Right lobe of liver (tissue), 6 donors: ENCODE measurements around the gene PPP2R5C. TPM values are rescaled to one million over a fixed set of nuclear protein-coding genes. Genes with fewer than 3 reads are reported as not detected.

Source experiments
- ATAC-seq, 4 donors: fragments of 200-7000 bp; cut with Tn5 transposase; one replicate each; pipeline ENCODE4 v1.9.1; 2020; ENCODE audit warnings: mild to moderate bottlenecking in 4 of 4, moderate library complexity in 4 of 4
- DNase-seq, 3 donors: peaks; one replicate each; pipeline ENCODE4 v3.0.0-alpha.2; 2020
- H3K27ac ChIP-seq, 3 donors: fragments of 200-600 bp; one replicate each; pipeline ENCODE4 v1.8.0; 2022
- H3K27me3 ChIP-seq, 2 donors: fragments of 200-600 bp; one replicate each; pipeline ENCODE4 v1.8.0; 2022
- H3K36me3 ChIP-seq, 4 donors: fragments of 200-600 bp; sonication (generic) in 1 of 4; one replicate each; pipeline versions ENCODE4 v1.5.1 to v1.8.0; 2017 to 2022; ENCODE audit warnings: control low read depth in 1 of 4
- H3K4me1 ChIP-seq, 4 donors: fragments of 200-600 bp; sonication (generic) in 1 of 4; one replicate each; pipeline versions ENCODE4 v1.5.1 to v1.8.0; 2017 to 2022; ENCODE audit warnings: control low read depth in 1 of 4
- H3K4me3 ChIP-seq, 3 donors: fragments of 200-600 bp; one replicate each; pipeline ENCODE4 v1.8.0; 2022
- H3K9me3 ChIP-seq, 4 donors: fragments of 200-600 bp; sonication (generic) in 1 of 4; one replicate each; pipeline versions ENCODE4 v1.5.1 to v1.8.0; 2017 to 2022; ENCODE audit warnings: control low read depth in 1 of 4
- CTCF ChIP-seq, 4 donors: fragments of 200-600 bp in 3 of 4; fragments of 450-650 bp in 1 of 4; IDR thresholded peaks; one replicate each; pipeline versions ENCODE4 v1.5.1 to v1.8.0; 2016 to 2022; ENCODE audit warnings: antibody characterized with exemption in 4 of 4, mild to moderate bottlenecking in 2 of 4
- POLR2A ChIP-seq: fragments of 450-650 bp; IDR thresholded peaks from one replicate; pipeline ENCODE4 v1.6.1; 2017; ENCODE audit warnings: antibody characterized with exemption, mild to moderate bottlenecking
- WGBS: methylation state at CpG from one replicate; pipeline ENCODE4 v1.1.6; 2018; ENCODE audit warnings: low coverage, low lambda C conversion rate; ENCODE audit not compliant: insufficient coverage; ENCODE audit errors: missing lambda C conversion rate; 5-methylcytosine and 5-hydroxymethylcytosine counted together
- intact Hi-C, 2 donors: fragments of 100-400 bp; cut with DNase I; formaldehyde crosslinking; loops; one replicate each; pipeline versions ENCODE4 v1.11.2 to v1.14.1; 2022
- total RNA-seq, 6 experiments: library from RNA; depleted of rRNA in 2 of 6; stranded (reverse); fragments of >200 nt in 2 of 6; fragmentation: NEBNext Ultra II Directional in 3 of 6; extraction: Animal tissue kit (Norgen Biotek cat#: 25700) in 3 of 6; gene quantifications; one replicate each; pipeline versions ENCODE4 v1.1.0 to v1.2.4, GENCODE V29; 2016 to 2023
- donor health status: DM: no; HTN: yes; CAD: no.
- donor health status: DM: no; HTN: no; CAD: no.
- donor health status: DM: no; HTN: no; CAD: no.
- donor health status: DM: no; HTN: yes; CAD: no.
- donor health status: DM: no; HTN: yes; CAD: no.

Gene PPP2R5C
- total RNA-seq, 6 experiments from 2014 or later: 44.9 to 74.5 (median 55.3) TPM

DNA sequence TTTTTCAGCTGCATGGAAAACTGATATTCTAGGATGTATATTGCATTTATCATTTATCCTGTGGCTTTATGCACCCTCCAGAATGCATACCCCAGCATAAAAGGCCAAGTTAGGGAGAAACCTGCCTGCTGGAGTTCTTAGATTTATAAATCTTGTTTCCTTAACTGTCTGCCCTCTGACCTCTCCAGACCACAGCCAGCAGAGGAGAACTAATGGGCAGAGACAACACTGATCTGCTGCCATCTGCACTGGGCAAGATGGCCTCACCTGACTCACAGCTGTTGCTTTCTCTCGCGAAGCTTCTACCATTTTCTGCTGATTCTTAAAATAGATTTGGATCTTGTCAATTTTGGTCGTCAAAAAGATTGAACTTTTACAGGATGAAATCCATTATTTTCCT is 65.8 kb downstream of the PPP2R5C start:
- peaks cover 0 to under 1% (median 0%) of the 10 kb centered on the region in 4 donors for H3K4me1 ChIP-seq
- H3K36me3 ChIP-seq: no peaks in the 10 kb centered on the region
- H3K9me3 ChIP-seq: no peaks in the 10 kb centered on the region
- no peaks in the 10 kb centered on the region for H3K27me3 ChIP-seq
- DNase-seq: no peak
- H3K27ac ChIP-seq: no peak overlapping the region
- TF ChIP-seq CTCF (IDR thresholded peaks at IDR 0.05) (no peak), POLR2A (no peak)
- no peak for ATAC-seq
- 63% methylated on average over 3 of the region's 3 CpGs for WGBS
- H3K4me3 ChIP-seq: no peak overlapping the region
- intact Hi-C loops: no loop called here

DNA sequence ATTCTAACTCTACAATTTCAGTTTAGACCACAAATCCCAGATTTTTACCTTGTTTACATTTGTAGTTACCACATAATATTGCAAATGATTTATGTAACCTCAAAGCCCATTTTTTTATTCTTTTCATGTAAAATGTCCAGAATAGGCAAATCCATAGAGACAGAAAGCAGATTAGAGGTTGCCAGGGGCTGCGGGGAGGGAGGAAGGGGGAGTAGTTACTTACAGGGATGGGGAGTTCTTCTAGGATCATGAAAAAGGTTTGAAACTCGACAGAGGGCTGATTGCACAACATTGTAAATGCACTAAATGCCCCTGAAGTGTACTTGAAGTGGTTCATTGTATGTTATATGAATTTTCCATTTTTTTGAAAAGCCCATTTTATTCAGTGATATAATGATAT is 66.5 kb downstream of the PPP2R5C start:
- Histone ChIP-seq H3K9me3 (no peaks in the 10 kb centered on the region), H3K36me3 (no peaks in the 10 kb centered on the region), H3K4me3 (no peak overlapping the region), H3K4me1 (peaks cover 0 to 8% (median 0%) of the 10 kb centered on the region in 4 donors), H3K27ac (no peak overlapping the region), H3K27me3 (no peaks in the 10 kb centered on the region)
- DNase-seq (no peak), ATAC-seq (no peak)
- intact Hi-C loops: no loop called here
- no peak for TF ChIP-seq CTCF (IDR thresholded peaks at IDR 0.05)
- TF ChIP-seq POLR2A: no peak
- 53% methylated on average over 2 of the region's 2 CpGs for WGBS

GRCh38 chr14:101830271-101830670 is 68.8 kb downstream of the PPP2R5C start:
- H3K4me3 ChIP-seq: no peak overlapping the region
- WGBS: 75% methylated on average over 2 of the region's 4 CpGs
- no peaks in the 10 kb centered on the region for H3K27me3 ChIP-seq
- H3K27ac ChIP-seq: no peak overlapping the region
- no peaks in the 10 kb centered on the region for H3K36me3 ChIP-seq
- intact Hi-C loops: no loop called here
- no peak for TF ChIP-seq POLR2A
- H3K9me3 ChIP-seq: no peaks in the 10 kb centered on the region
- DNase-seq (no peak), ATAC-seq (no peak)
- peaks cover 0 to 18% (median 0%) of the 10 kb centered on the region in 4 donors for H3K4me1 ChIP-seq

- no peak for TF ChIP-seq CTCF (IDR thresholded peaks at IDR 0.05)
- no peak for TF ChIP-seq POLR2A
- DNase-seq (peak in 1 of 3 donors; percentile 50), ATAC-seq (peak; percentile 59 to 83 (median 70))
- intact Hi-C loops: no loop called here
- Histone ChIP-seq H3K27ac (no peak overlapping the region), H3K4me1 (peaks cover 0 to 18% (median 0%) of the 10 kb centered on the region in 4 donors), H3K4me3 (peak overlapping the region in 1 of 3 donors; percentile 10), H3K9me3 (no peaks in the 10 kb centered on the region), H3K36me3 (no peaks in the 10 kb centered on the region), H3K27me3 (no peaks in the 10 kb centered on the region)
- 18% methylated on average over 2 of the region's 11 CpGs for WGBS
Observed at GRCh38 chr14:101833045-101833444, 71.5 kb downstream of the PPP2R5C start.

DNA sequence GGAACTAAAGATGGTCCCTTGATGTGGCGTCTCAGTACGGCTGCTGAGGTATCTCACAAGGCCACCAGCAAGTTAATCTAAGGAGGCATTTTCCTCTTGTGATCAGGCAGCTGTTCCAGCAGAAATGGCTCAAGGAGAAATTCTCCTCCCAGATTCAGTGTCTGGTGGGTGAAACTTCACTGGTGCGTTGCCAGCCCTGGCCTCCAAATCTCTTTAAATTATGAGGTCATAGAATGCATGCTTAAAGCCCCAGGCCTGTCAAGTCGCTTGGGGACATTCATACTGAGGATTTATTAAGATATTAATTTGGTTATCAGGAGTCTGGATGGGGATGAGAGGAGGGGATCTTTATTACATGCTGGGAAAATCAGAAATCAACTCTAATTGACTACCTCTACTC is 72.9 kb downstream of the PPP2R5C start:
- DNase-seq (no peak), ATAC-seq (no peak)
- Histone ChIP-seq H3K36me3 (no peaks in the 10 kb centered on the region), H3K4me3 (no peak overlapping the region), H3K27ac (no peak overlapping the region), H3K27me3 (no peaks in the 10 kb centered on the region), H3K4me1 (peaks cover 0 to 18% (median 0%) of the 10 kb centered on the region in 4 donors), H3K9me3 (no peaks in the 10 kb centered on the region)
- 95% methylated on average over 4 of the region's 4 CpGs for WGBS
- intact Hi-C loops: no loop called here
- TF ChIP-seq POLR2A: no peak
- TF ChIP-seq CTCF (IDR thresholded peaks at IDR 0.05): no peak
